Endodermal cell (in vitro differentiated cells): ENCODE results near the gene CAPN9. TPM values are rescaled to one million over a fixed set of nuclear protein-coding genes. Genes with fewer than 3 reads are reported as not detected.

Experiments used
- DNase-seq: peaks from one replicate; pipeline ENCODE4 v3.0.0-alpha.2; 2017
- H3K27ac ChIP-seq: 2 replicates; pipeline ENCODE4 v1.5.1; 2013; ENCODE audit warnings: mild to moderate bottlenecking, low read depth, low read length, moderate library complexity
- H3K27me3 ChIP-seq: 2 replicates; pipeline ENCODE4 v1.6.1; 2013; ENCODE audit warnings: mild to moderate bottlenecking, low read length, moderate library complexity; ENCODE audit not compliant: insufficient read depth, control insufficient read depth, poor library complexity, severe bottlenecking
- H3K36me3 ChIP-seq: 2 replicates; pipeline ENCODE4 v1.7.0; 2013; ENCODE audit warnings: mild to moderate bottlenecking, low read length, moderate library complexity; ENCODE audit not compliant: control insufficient read depth, insufficient read depth
- H3K4me1 ChIP-seq: one replicate; pipeline ENCODE4 v1.7.0; 2013; ENCODE audit warnings: low read length; ENCODE audit not compliant: control insufficient read depth, insufficient read depth
- H3K4me3 ChIP-seq: 2 replicates; pipeline ENCODE4 v1.5.1; 2013; ENCODE audit warnings: mild to moderate bottlenecking, low read length, moderate library complexity
- H3K9ac ChIP-seq: 2 replicates; pipeline ENCODE4 v1.6.1; 2013; ENCODE audit warnings: mild to moderate bottlenecking, low read length, moderate library complexity; ENCODE audit not compliant: poor library complexity, severe bottlenecking; ENCODE audit errors: extremely low read depth
- H3K9me3 ChIP-seq: 2 replicates; pipeline ENCODE4 v1.6.1; 2013; ENCODE audit warnings: mild to moderate bottlenecking, low read length, moderate library complexity; ENCODE audit not compliant: control insufficient read depth
- H3K27ac Mint-ChIP-seq: 2 replicates; pipeline ENCODE4 v1.8.0; 2020; ENCODE audit warnings: mixed read lengths
- H3K27me3 Mint-ChIP-seq: 2 replicates; pipeline ENCODE4 v1.8.0; 2021; ENCODE audit warnings: mild to moderate bottlenecking, mixed read lengths; ENCODE audit not compliant: insufficient read depth
- H3K36me3 Mint-ChIP-seq: 2 replicates; pipeline ENCODE4 v1.8.0; 2020; ENCODE audit warnings: low read depth, mixed read lengths
- H3K4me1 Mint-ChIP-seq: 2 replicates; pipeline ENCODE4 v1.8.0; 2020; ENCODE audit warnings: mixed read lengths
- H3K4me3 Mint-ChIP-seq: 2 replicates; pipeline ENCODE4 v1.8.0; 2020; ENCODE audit warnings: mild to moderate bottlenecking, moderate library complexity, mixed read lengths
- H3K9me3 Mint-ChIP-seq: 2 replicates; pipeline ENCODE4 v1.8.0; 2020; ENCODE audit warnings: mild to moderate bottlenecking, mixed read lengths
- WGBS, 2 experiments: methylation state at CpG; one replicate each; pipeline versions ENCODE4 v1.1.5 to v1.1.7; 2013; ENCODE audit warnings: missing lambda C conversion rate in 2 of 2, mixed read lengths in 1 of 2; ENCODE audit not compliant: insufficient coverage in 1 of 2, insufficient read length in 1 of 2; 5-methylcytosine and 5-hydroxymethylcytosine counted together
- total RNA-seq, 2 donors: library from RNA; stranded (reverse); fragmentation: NEBNext Ultra II Directional in 1 of 2; extraction: Animal tissue kit (Norgen Biotek cat#: 25700) in 1 of 2; gene quantifications; 2 replicates in 1 of 2; 3 replicates in 1 of 2; pipeline ENCODE4 v1.2.1, GENCODE V29; 2021
- TF ChIP-seq, protein P1 (sequence below): fragments of 200-600 bp; sonication (generic); conservative IDR thresholded peaks from 2 replicates; pipeline ENCODE4 v1.5.0; 2021; ENCODE audit warnings: antibody characterized with exemption, mild to moderate bottlenecking

The CAPN9 gene
- total RNA-seq, 2 donors from 2014 or later: 1.1 TPM

DNA sequence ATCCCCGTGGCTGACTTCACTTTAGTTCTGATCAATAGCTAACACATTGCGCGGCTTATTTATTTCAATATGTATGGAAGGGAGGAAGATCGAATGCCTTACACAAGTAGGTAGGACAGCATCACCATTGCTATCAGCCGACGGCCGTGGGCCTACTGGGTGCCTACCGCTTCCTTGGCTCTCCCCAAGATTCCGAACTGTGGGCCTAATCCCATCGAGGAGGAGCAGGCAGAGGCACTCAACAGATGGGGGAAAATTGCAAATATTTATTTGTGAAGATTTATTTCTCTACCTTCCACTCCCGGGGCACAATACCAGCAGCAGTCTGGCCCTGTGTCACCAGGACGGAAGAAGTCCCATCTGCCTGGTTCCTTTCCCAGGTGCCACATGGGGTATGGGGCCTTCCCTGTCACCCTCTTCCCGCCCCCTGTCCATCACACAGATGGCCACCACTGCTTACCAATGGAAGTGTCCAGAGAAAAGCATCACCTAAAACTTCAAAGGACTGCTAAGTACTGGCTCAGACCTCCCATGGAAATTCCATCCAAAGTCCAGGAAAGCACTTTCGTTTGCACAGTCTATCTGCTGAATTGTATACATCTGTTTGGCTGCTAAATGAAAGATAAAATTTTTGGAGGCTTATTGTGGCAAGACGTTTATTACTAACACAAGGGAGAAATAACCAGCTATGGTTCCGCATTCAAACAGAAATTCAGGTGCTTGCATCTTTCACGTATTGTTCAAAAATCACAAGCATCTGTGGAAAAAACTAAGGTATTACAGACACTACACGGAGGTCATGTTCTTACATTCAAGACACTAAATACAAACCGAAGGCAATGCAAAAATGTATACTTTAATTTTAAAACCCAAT lies 45.1 kb upstream of the CAPN9 start:
- H3K9me3 Mint-ChIP-seq: no peaks in the 10 kb centered on the region
- H3K4me3 ChIP-seq: no peak overlapping the region
- no peak overlapping the region for H3K27ac Mint-ChIP-seq
- H3K27ac ChIP-seq: no peak overlapping the region
- no peaks in the 10 kb centered on the region for H3K9me3 ChIP-seq
- TF ChIP-seq, protein P1, sequence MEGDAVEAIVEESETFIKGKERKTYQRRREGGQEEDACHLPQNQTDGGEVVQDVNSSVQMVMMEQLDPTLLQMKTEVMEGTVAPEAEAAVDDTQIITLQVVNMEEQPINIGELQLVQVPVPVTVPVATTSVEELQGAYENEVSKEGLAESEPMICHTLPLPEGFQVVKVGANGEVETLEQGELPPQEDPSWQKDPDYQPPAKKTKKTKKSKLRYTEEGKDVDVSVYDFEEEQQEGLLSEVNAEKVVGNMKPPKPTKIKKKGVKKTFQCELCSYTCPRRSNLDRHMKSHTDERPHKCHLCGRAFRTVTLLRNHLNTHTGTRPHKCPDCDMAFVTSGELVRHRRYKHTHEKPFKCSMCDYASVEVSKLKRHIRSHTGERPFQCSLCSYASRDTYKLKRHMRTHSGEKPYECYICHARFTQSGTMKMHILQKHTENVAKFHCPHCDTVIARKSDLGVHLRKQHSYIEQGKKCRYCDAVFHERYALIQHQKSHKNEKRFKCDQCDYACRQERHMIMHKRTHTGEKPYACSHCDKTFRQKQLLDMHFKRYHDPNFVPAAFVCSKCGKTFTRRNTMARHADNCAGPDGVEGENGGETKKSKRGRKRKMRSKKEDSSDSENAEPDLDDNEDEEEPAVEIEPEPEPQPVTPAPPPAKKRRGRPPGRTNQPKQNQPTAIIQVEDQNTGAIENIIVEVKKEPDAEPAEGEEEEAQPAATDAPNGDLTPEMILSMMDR: no peak
- WGBS, 2 experiments: 90 to 95% methylated on average over 13 to 19 of the region's 19 CpGs
- H3K4me1 Mint-ChIP-seq: peaks cover 3% of the 10 kb centered on the region
- H3K4me3 Mint-ChIP-seq: no peak overlapping the region
- DNase-seq: no peak
- no peaks in the 10 kb centered on the region for H3K36me3 Mint-ChIP-seq
- no peaks in the 10 kb centered on the region for H3K27me3 ChIP-seq
- H3K9ac ChIP-seq: no peak overlapping the region
- no peaks in the 10 kb centered on the region for H3K27me3 Mint-ChIP-seq
- H3K4me1 ChIP-seq: no peaks in the 10 kb centered on the region
- no peaks in the 10 kb centered on the region for H3K36me3 ChIP-seq

DNA sequence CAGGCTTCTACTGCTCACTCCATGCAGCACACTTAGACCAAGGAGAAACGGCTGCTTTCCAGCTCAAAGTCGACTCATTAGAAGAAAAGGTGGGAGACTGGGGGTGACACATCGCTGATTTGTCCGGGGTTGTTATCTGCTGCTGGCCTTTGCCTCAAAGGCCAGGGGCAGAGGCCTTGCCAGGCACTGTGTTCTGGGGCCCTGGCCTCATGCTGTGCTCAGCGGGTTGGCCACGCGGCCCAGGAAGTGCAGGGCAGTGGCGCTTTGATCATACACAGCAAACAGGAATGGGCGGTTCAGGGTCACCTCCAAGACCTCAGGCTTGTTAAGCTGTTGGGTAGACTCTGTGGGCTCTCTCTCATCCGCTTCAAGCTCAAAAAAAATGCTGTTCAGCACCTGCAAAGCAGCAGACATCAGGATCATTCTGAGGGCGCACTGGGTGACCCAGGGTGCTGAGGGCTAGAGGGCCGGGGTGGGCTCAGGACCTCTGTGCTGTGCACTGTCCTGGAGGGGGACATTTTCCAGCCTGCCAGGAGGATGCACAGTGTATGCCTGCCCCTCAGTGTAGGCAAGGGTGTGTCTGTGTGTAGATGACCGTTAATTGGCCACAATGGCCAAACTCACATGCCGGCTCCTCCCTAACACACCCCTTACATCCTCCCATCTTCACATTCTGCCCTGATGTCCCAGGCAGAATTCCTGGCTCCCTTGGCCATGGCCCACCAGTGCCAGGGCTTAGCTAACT lies 44.1 kb upstream of the CAPN9 start:
- H3K9me3 Mint-ChIP-seq: no peaks in the 10 kb centered on the region
- WGBS, 2 experiments: 74 to 88% methylated on average over 9 to 14 of the region's 14 CpGs
- H3K27ac Mint-ChIP-seq: no peak overlapping the region
- H3K4me1 Mint-ChIP-seq: peaks cover 3% of the 10 kb centered on the region
- H3K9ac ChIP-seq: no peak overlapping the region
- TF ChIP-seq, protein P1: no peak
- H3K27me3 Mint-ChIP-seq: peaks cover 2% of the 10 kb centered on the region
- H3K4me1 ChIP-seq: no peaks in the 10 kb centered on the region
- no peaks in the 10 kb centered on the region for H3K36me3 Mint-ChIP-seq
- H3K27me3 ChIP-seq: no peaks in the 10 kb centered on the region
- DNase-seq: no peak
- H3K9me3 ChIP-seq: no peaks in the 10 kb centered on the region
- no peak overlapping the region for H3K4me3 ChIP-seq
- no peaks in the 10 kb centered on the region for H3K36me3 ChIP-seq
- no peak overlapping the region for H3K27ac ChIP-seq
- no peak overlapping the region for H3K4me3 Mint-ChIP-seq

DNA sequence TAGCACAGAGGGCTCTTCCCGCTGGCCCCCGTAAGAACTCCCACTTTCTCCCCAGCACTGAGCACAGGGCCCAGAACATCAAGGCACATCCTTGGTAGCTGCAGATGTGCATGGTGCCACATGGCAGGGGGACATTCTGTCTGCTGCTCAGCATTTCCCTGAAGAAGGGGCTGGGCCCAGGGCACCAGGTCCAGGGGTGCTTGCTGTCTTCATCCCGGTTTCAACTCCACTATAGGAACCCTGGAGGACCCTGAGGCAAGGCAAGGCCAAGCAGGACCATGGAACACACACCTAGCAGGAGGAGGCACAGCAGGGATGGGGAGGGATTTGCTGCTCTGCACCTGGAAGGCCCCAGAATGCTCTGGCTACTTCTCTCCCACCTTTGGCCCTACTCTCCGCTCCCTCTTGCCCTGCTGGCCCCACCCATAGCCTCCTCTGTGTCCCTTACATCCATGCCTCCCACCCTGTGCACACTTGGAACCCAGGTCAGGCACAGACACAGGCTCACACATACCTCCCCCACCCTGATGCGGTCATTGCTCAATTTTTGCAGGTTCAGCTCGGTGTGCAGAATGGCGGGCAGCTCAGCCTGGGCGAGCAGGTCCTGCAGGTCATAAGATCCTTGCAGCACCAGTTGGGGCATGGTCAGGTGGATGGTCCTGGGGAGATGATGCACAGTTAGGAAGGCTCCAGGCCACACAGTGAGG lies 43.4 kb upstream of the CAPN9 start:
- TF ChIP-seq, protein P1: no peak
- Mint-ChIP-seq H3K36me3 (no peaks in the 10 kb centered on the region), H3K4me3 (no peak overlapping the region), H3K27me3 (peaks cover 2% of the 10 kb centered on the region), H3K27ac (no peak overlapping the region), H3K4me1 (peaks cover 3% of the 10 kb centered on the region), H3K9me3 (no peaks in the 10 kb centered on the region)
- Histone ChIP-seq H3K27ac (no peak overlapping the region), H3K4me1 (no peaks in the 10 kb centered on the region), H3K9me3 (no peaks in the 10 kb centered on the region), H3K9ac (no peak overlapping the region), H3K27me3 (no peaks in the 10 kb centered on the region), H3K36me3 (no peaks in the 10 kb centered on the region), H3K4me3 (no peak overlapping the region)
- WGBS, 2 experiments: 91 to 93% methylated on average over 4 to 8 of the region's 8 CpGs
- DNase-seq: no peak
